IMR-90 (cell line): ENCODE data around the gene FADS6.

Experiments
- BHLHE40 ChIP-seq: fragments of 150-350 bp; IDR thresholded peaks from 2 replicates; pipeline ENCODE4 v1.6.1; 2016; ENCODE audit warnings: mild to moderate bottlenecking, low read depth, low read length
- CHD1 ChIP-seq: IDR thresholded peaks from 2 replicates; pipeline ENCODE4 v1.6.1; 2012; ENCODE audit warnings: low read depth, low read length, improper control_type of control experiment
- MAZ ChIP-seq: IDR thresholded peaks from 2 replicates; pipeline ENCODE4 v1.6.1; 2012; ENCODE audit warnings: low read depth, mild to moderate bottlenecking, low read length, improper control_type of control experiment, moderate library complexity, borderline replicate concordance
- POLR2A ChIP-seq: IDR thresholded peaks from 2 replicates; pipeline ENCODE4 v1.6.1; 2012; ENCODE audit warnings: mild to moderate bottlenecking, low read depth, low read length
- RAD21 ChIP-seq: IDR thresholded peaks from 2 replicates; pipeline ENCODE4 v1.6.1; 2012; ENCODE audit warnings: low read length, improper control_type of control experiment
- RFX5 ChIP-seq: IDR thresholded peaks from 2 replicates; pipeline ENCODE4 v1.8.0; 2012; ENCODE audit warnings: low read depth, mild to moderate bottlenecking, low read length, moderate library complexity
- SMC3 ChIP-seq: fragments of 150-350 bp; IDR thresholded peaks from 2 replicates; pipeline ENCODE4 v1.6.1; 2016; ENCODE audit warnings: low read depth, mild to moderate bottlenecking, antibody characterized with exemption, low read length, moderate library complexity
- TF ChIP-seq, protein P1 (sequence below): conservative IDR thresholded peaks from 2 replicates; pipeline ENCODE4 v1.5.1; 2012; ENCODE audit warnings: mild to moderate bottlenecking, low read depth, low read length, improper control_type of control experiment
- TF ChIP-seq, protein P2 (sequence below): fragments of 150-350 bp; IDR thresholded peaks from 2 replicates; pipeline ENCODE4 v1.6.1; 2016; ENCODE audit warnings: low read depth, mild to moderate bottlenecking, low read length, moderate library complexity, borderline replicate concordance

DNA sequence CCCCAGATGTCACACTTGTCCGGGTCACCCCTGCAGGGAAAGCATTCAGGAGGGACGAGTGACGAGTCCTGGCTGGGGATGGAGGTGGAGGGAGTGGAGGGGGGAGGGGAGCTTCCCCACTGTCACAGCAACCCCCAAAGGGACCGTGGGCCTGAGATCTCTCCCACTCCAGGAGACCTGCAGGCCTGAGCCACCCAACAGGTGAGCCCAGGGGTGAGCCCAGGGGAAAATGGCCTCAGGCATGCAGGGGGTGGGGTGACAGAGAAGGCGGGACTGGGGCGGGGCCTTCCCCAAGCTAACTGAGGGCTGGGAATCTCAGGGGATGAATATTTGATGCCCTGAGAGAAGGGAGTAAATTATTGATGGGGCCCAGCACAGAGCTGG, 27.2 kb upstream of the FADS6 start:
- TF ChIP-seq, protein P1, sequence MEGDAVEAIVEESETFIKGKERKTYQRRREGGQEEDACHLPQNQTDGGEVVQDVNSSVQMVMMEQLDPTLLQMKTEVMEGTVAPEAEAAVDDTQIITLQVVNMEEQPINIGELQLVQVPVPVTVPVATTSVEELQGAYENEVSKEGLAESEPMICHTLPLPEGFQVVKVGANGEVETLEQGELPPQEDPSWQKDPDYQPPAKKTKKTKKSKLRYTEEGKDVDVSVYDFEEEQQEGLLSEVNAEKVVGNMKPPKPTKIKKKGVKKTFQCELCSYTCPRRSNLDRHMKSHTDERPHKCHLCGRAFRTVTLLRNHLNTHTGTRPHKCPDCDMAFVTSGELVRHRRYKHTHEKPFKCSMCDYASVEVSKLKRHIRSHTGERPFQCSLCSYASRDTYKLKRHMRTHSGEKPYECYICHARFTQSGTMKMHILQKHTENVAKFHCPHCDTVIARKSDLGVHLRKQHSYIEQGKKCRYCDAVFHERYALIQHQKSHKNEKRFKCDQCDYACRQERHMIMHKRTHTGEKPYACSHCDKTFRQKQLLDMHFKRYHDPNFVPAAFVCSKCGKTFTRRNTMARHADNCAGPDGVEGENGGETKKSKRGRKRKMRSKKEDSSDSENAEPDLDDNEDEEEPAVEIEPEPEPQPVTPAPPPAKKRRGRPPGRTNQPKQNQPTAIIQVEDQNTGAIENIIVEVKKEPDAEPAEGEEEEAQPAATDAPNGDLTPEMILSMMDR: no peak
- TF ChIP-seq POLR2A (no peak), CHD1 (no peak), RAD21 (no peak), MAZ (no peak), SMC3 (no peak), RFX5 (no peak), BHLHE40 (no peak)
- TF ChIP-seq, protein P2, sequence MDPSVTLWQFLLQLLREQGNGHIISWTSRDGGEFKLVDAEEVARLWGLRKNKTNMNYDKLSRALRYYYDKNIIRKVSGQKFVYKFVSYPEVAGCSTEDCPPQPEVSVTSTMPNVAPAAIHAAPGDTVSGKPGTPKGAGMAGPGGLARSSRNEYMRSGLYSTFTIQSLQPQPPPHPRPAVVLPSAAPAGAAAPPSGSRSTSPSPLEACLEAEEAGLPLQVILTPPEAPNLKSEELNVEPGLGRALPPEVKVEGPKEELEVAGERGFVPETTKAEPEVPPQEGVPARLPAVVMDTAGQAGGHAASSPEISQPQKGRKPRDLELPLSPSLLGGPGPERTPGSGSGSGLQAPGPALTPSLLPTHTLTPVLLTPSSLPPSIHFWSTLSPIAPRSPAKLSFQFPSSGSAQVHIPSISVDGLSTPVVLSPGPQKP: no peak
